ENCODE measurements around the gene NDUFS3. TPM values are rescaled to one million over a fixed set of nuclear protein-coding genes. Genes with fewer than 3 reads are reported as not detected.

NDUFS3 gene
- total RNA-seq, 1 donor, result 66.1 TPM

- TF ChIP-seq CTCF (IDR thresholded peaks at IDR 0.05; ENCODE audit: insufficient read depth, low read depth, low read length), result no peak
- DNase-seq (ENCODE audit: low read depth), result peak; percentile 75
- H3K4me3 ChIP-seq (ENCODE audit: low read depth, low read length), result no peak overlapping the region
Measured at GRCh38 chr11:47571895-47572294, 7.0 kb upstream of the NDUFS3 start.

GRCh38 chr11:47572715-47573255, 6.1 kb upstream of the NDUFS3 start:
- no peak overlapping the region for H3K4me3 ChIP-seq (ENCODE audit: low read depth, low read length)
- no peak for TF ChIP-seq CTCF (IDR thresholded peaks at IDR 0.05; ENCODE audit: insufficient read depth, low read depth, low read length)
- no peak for DNase-seq (ENCODE audit: low read depth)

- no peak for DNase-seq (ENCODE audit: low read depth)
- no peak overlapping the region for H3K4me3 ChIP-seq (ENCODE audit: low read depth, low read length)
- no peak for TF ChIP-seq CTCF (IDR thresholded peaks at IDR 0.05; ENCODE audit: insufficient read depth, low read depth, low read length)
Measured at GRCh38 chr11:47573321-47573720, 5.6 kb upstream of the NDUFS3 start.

GRCh38 chr11:47577460-47578041, 1.3 kb upstream of the NDUFS3 start:
- H3K4me3 ChIP-seq (ENCODE audit: low read depth, low read length), result peak overlapping the region; percentile 96
- DNase-seq (ENCODE audit: low read depth), result peak; percentile 30
- no peak for TF ChIP-seq CTCF (IDR thresholded peaks at IDR 0.05; ENCODE audit: insufficient read depth, low read depth, low read length)

GRCh38 chr11:47583844-47584243, 5.0 kb downstream of the NDUFS3 start:
- TF ChIP-seq CTCF (IDR thresholded peaks at IDR 0.05; ENCODE audit: insufficient read depth, low read depth, low read length), result no peak
- DNase-seq (ENCODE audit: low read depth), result no peak
- H3K4me3 ChIP-seq (ENCODE audit: low read depth, low read length), result no peak overlapping the region

- no peak for DNase-seq (ENCODE audit: low read depth)
- no peak for TF ChIP-seq CTCF (IDR thresholded peaks at IDR 0.05; ENCODE audit: insufficient read depth, low read depth, low read length)
- H3K4me3 ChIP-seq (ENCODE audit: low read depth, low read length), result no peak within 1 kb of the TSS
Measured at GRCh38 chr11:47586098-47586855, 7.4 kb downstream of the NDUFS3 start, which contains the start of gene FAM180B. FAM180B (plus strand) TSS chr11:47586678; CDS start chr11:47586769, 91 bp downstream.

Measured in fibroblast of villous mesenchyme (primary cell).